Effector CD4-positive, alpha-beta T cell (primary cell): ENCODE results near the gene EXOC6B.
"Not testable (repeated sequence)": the region's sequence is repeated elsewhere in the genome, so short reads cannot be mapped to it uniquely, and the experiment has no call there.

ENCODE experiments used
- DNase-seq: peaks from one replicate; pipeline ENCODE4 v3.0.0-alpha.2; 2020

The EXOC6B gene

GRCh38 chr2:72423756-72424155 is 402.1 kb downstream of the EXOC6B start:
- no peak for DNase-seq

DNA sequence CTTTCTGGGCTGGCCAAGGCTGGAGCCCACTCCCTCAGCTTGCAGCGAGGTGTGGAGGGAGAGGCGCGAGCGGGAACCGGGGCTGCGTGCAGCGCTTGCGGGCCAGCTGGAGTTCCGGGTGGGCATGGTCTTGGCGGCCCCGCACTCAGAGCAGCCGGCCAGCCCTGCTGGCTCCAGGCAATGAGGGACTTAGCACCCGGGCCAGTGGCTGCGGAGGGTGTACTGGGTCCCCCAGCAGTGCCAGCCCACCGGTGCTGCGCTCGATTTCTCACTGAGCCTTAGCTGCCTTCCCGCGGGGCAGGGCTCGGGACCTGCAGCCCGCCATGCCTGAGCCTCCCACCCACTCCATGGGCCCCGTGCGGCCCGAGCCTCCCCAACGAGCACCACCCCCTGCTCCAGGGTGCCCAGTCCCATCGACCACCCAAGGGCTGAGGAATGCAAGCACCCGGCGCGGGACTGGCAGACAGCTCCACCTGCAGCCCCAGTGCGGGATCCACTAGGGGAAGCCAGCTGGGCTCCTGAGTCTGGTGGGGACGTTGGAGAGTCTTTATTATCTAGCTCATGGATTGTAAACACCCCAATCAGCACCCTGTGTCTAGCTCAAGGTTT is 404.0 kb downstream of the EXOC6B start:
- not testable (repeated sequence) for DNase-seq

- no peak for DNase-seq
These were observed 409.9 kb downstream of the EXOC6B start for GRCh38 chr2:72415781-72416475.

DNA sequence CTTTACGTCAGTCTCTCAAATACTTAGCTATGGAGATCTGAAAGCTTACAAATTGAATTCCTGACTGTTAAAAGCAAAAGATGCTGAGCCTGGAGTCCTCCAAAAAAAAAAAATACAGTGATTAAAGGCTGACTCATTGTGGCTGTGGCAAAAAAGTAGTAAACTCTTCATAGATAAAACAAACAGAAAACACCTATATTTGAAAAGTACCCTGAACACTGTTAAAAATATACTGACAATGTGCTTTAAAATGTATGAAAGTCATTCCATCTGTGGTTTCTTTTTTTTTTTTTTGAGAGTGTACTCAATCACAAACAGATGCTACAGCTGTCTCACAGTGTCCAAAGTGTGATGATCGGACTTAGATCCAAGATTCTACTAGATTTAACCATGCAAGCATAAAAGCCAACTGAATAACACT is 410.6 kb downstream of the EXOC6B start:
- DNase-seq = no peak

- no peak for DNase-seq
These were observed 411.6 kb downstream of the EXOC6B start for GRCh38 chr2:72414137-72414760.

DNA sequence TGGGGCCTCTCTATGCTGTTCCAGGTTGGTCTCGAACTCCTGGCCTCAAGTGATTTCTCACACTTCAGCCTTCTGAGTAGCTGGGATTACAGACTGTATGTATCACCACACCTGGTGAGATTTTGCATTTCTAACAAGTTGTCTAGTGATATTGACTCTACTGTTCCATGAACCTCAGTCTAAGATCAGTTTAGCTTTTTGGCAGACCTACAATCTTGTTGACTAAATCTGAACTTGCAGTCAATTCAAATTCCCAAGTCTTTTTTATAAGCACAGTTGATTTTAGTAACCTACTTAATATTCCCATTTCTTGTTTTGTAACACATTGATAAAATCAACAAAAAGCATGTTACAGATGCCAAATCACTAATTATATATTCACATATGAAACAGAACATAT is 412.1 kb downstream of the EXOC6B start:
- no peak for DNase-seq

- no peak for DNase-seq
These were observed 413.6 kb downstream of the EXOC6B start for GRCh38 chr2:72412214-72412613.

DNA sequence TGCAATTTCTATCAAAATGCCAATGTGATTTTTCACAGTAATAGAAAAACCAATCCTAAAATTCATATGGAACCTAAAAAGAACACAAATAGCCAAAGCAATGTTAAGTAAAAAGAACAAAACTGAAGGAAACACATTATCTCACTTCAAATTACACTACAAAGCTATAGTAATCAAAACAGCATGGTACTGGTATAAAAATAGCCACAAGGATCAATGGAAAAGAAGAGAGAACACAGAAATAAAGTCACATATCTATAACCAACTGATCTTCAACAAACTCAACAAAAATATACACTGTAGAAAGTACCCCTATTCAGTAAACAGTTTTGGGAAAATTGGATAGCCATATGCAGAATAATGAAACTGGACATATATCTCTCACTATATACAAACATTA is 426.0 kb downstream of the EXOC6B start:
- no peak for DNase-seq

DNA sequence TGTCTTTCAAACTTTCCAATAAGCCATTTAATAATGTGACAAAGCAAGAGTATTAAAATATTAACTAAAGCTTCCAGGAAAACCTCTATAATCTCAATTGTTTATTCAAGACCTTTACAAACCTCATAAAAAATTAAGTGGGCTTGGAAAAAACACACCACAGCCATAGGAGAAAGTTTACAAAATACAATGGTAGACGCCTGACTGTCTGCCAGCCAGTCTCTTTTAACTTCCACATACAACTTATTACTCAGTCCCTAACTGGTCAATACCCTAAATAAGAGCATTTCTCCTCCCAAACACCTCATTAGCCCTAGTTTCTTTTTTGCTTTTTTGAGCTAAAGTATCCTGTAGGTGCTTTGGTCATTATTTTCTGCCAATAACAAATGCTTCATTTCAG is 430.7 kb downstream of the EXOC6B start:
- DNase-seq = no peak

GRCh38 chr2:72394541-72395070 is 431.2 kb downstream of the EXOC6B start:
- DNase-seq = no peak

- no peak for DNase-seq
These were observed 436.4 kb downstream of the EXOC6B start for GRCh38 chr2:72389447-72389846.

DNA sequence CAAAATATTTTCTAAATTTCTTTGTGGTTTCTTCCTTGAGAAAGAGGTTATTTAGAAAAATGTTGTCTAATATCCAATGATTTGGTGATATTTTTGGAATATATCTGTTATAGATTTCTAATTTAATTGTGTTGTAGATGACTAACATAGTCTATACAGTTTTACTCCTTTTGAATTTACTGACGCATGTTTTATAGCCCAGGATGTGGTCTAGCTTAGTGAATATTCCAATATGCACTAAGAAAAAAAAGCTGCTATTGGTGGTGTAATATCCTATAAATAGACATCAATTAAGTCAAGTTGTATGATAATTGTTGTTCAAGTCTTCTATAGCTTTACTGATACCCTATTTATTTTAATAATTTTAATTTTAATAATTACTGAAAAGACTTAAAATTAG is 437.6 kb downstream of the EXOC6B start:
- DNase-seq = no peak

GRCh38 chr2:72386288-72386687 is 439.5 kb downstream of the EXOC6B start:
- DNase-seq = no peak

DNA sequence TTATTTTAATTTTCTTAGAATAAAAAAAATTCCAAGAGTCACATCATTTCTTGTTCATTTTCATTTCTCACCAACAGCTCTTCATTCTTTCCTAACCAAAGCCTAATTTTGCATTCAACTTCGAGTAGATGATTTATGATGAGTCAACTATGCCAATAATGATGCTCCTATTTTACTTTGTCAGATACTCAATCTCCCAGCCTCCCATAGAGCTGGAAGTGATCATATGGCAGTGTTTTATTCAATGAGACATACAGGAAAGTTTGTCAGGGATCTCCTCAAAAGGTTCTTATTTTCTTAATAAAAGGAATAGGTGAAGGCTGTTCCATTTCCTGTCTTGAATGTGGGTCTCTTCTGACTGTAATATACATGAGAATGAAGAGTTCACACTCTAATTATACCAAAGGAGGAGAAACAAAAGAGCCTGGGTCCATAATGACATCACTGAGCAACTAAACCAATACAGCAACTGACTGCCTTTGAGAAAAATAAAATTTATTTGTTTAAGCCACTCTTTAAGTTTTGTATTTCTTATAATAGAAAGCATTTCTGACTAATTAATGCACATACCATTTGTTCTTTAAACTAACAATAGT is 447.0 kb downstream of the EXOC6B start:
- DNase-seq = no peak

GRCh38 chr2:72367530-72368225 is 458.2 kb downstream of the EXOC6B start:
- DNase-seq = no peak

GRCh38 chr2:72363406-72363805 is 462.4 kb downstream of the EXOC6B start:
- no peak for DNase-seq

DNA sequence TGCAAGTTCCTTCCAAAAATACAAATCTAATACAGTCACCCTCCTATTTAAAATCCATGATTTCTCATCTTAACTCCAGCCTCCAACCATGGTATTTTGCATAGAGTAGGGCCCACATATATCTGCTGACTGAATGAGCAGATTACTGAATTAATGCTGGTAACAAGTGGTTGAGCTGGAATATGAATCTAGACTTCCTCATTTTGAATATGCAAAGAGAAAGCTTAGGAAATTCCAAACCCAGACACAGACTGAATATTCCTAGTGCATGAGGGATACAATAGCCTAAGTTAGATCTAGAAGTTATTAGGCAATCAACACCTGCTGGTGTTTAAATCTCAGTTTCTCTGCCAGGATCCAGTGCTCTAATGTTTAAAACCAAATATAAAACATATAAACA is 463.1 kb downstream of the EXOC6B start:
- no peak for DNase-seq

DNA sequence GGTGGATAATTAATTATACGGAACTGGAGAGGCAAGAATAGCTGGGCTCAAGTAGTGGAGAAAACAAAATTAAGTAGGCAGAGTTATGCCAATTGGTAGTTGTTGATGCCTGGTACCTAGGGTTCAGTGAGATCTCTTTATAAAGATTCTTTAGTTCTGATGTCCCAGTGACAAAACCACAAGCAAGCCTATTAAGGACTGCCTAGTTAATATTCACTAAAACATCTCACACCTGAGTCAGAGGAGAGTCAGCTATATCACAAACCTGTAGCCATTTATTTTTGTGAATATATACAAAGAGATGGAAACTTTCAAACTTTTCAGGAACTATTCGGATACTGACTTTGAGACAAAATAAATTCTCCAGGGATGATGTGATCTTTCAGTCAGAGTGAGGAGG is 464.3 kb downstream of the EXOC6B start:
- DNase-seq = no peak

DNA sequence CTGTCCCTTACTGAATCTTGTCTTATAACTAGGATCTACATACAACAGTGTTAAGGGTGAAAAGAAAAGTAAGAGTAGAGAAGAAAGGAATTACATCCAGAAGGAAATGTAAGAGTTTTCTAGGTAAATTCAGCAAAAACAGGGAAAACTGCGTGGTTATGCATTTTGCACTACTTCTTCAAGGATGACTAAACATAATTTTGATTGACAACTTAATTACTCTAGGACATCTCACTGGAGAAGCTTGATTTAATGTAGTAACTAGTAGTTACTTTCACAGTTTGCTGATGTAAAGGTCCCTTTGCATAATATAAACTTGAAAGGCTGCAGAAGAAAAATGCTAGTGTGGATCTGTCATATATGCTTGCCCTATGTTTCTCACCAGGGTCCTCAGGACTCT is 464.8 kb downstream of the EXOC6B start:
- no peak for DNase-seq

GRCh38 chr2:72350852-72351251 is 475.0 kb downstream of the EXOC6B start:
- no peak for DNase-seq

- no peak for DNase-seq
These were observed 476.8 kb downstream of the EXOC6B start for GRCh38 chr2:72349016-72349415.

DNA sequence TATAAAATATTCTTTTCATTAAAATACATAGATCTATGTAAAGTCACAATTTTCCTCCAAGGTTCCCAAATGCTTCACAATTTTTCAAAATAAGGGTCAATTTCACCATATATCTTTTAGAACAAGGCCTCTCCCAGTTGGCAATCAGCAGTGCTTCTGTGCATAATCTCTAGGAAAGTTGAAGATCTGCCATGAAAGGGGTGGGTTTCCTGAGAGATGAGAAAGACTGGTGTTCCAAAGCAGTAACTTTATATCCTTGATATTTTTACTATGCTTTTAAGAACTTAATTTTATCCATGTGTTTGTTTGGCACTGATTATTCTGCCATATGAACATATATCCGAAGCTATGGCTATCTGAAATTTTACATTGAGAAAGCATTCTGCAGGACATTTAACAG is 478.8 kb downstream of the EXOC6B start:
- no peak for DNase-seq

- DNase-seq = no peak
These were observed 484.2 kb downstream of the EXOC6B start for GRCh38 chr2:72341639-72342038.
